OCI-M1 (cell line): ENCODE measurements around the gene OLIG2.

Source experiments
- DNase-seq: peaks from one replicate; lab custom pipeline; 2025; lab: John Stamatoyannopoulos, UW

The OLIG2 gene

DNA sequence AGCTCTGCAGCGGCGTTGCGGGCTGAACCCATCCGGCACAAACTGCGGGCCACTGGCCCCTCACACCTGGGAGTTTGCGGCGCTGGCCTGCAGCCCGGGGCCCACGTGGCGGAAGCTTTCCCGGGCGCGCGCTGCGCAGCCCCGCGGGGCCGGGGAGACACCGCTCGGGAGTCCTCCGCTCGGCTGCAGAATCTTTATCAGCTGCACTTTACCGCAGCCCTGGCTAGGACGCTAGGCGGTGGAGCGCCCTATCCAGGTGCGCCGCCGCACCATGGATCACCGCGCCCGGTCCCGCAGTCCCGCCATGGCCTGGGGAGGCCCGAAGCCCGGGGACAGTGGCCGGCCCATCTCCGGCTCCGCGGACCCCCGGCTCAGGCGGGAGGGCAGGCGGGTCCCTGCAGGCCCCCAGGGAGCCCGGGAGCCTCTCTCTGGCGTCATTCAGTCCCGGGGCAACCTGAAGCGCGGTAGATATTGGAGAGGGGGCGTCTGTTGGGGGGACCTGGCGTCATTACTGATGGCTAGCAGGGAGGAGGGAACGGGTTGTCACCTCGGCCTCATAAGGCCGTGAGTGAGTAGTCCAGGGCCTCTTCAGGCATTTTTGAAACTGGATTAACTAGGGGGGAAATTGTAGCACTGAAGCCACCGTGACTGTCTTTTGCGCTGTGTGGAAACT, 5.7 kb upstream of the OLIG2 start:
- no peak for DNase-seq

DNA sequence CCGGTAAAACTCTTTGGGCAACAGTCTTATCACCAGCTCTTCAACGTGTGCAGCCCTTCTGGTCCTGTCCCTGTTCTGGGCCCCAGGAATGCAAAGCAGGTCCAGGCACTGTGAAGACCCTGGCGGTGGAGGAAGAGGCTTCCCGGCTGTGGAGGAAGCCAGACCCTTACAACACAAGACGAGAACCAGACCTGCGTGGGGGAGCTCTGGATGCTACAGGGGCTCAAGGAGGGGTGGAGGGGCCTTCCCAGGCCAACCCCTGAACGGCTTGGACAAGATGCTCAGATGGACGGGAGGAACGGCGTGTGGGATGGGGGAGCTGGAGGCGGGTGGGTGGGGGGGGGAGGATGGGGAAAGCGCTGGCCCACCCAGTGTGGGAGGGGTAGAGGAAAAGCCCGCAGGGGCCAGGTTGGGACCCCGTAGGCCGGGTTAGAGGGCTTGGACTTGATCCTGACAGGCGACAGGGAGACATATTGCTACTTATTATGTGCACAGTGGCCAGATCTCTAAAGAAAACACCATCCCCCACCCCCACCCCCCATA, 5.1 kb upstream of the OLIG2 start:
- no peak for DNase-seq

GRCh38 chr21:33021150-33021549, 4.6 kb upstream of the OLIG2 start:
- DNase-seq: no peak

- DNase-seq: no peak
These were observed 4.1 kb upstream of the OLIG2 start for GRCh38 chr21:33021667-33022066.

DNA sequence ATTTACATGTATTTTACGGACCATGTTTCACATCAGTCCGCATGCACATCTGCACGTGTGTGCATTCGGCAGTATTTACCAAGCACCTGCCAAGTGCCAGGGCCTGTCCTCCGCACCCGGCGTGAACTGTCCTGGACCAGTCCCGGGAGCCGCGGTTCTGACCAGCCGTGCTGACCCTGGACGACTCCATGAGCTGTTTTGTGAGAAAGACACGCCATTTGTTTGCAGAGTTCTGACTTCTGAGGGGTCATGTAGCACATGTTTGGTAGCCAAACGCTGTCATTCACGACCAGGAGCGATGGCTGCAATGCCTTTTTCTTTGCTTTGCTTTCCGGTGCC, 3.3 kb upstream of the OLIG2 start:
- no peak for DNase-seq

GRCh38 chr21:33022828-33023573, 2.7 kb upstream of the OLIG2 start:
- DNase-seq: no peak

DNA sequence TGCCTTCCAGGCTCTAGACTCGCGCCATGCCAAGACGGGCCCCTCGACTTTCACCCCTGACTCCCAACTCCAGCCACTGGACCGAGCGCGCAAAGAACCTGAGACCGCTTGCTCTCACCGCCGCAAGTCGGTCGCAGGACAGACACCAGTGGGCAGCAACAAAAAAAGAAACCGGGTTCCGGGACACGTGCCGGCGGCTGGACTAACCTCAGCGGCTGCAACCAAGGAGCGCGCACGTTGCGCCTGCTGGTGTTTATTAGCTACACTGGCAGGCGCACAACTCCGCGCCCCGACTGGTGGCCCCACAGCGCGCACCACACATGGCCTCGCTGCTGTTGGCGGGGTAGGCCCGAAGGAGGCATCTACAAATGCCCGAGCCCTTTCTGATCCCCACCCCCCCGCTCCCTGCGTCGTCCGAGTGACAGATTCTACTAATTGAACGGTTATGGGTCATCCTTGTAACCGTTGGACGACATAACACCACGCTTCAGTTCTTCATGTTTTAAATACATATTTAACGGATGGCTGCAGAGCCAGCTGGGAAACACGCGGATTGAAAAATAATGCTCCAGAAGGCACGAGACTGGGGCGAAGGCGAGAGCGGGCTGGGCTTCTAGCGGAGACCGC, 2.0 kb upstream of the OLIG2 start:
- no peak for DNase-seq

DNA sequence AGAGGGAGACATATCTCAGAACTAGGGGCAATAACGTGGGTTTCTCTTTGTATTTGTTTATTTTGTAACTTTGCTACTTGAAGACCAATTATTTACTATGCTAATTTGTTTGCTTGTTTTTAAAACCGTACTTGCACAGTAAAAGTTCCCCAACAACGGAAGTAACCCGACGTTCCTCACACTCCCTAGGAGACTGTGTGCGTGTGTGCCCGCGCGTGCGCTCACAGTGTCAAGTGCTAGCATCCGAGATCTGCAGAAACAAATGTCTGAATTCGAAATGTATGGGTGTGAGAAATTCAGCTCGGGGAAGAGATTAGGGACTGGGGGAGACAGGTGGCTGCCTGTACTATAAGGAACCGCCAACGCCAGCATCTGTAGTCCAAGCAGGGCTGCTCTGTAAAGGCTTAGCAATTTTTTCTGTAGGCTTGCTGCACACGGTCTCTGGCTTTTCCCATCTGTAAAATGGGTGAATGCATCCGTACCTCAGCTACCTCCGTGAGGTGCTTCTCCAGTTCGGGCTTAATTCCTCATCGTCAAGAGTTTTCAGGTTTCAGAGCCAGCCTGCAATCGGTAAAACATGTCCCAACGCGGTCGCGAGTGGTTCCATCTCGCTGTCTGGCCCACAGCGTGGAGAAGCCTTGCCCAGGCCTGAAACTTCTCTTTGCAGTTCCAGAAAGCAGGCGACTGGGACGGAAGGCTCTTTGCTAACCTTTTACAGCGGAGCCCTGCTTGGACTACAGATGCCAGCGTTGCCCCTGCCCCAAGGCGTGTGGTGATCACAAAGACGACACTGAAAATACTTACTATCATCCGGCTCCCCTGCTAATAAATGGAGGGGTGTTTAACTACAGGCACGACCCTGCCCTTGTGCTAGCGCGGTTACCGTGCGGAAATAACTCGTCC, 1.3 kb upstream of the OLIG2 start:
- no peak for DNase-seq

GRCh38 chr21:33025106-33025488, 638 bp upstream of the OLIG2 start:
- DNase-seq: no peak

DNA sequence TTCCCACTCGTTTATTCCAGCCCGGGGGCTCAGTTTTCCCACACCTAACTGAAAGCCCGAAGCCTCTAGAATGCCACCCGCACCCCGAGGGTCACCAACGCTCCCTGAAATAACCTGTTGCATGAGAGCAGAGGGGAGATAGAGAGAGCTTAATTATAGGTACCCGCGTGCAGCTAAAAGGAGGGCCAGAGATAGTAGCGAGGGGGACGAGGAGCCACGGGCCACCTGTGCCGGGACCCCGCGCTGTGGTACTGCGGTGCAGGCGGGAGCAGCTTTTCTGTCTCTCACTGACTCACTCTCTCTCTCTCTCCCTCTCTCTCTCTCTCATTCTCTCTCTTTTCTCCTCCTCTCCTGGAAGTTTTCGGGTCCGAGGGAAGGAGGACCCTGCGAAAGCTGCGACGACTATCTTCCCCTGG, 716 bp downstream of the OLIG2 start:
- DNase-seq: no peak

DNA sequence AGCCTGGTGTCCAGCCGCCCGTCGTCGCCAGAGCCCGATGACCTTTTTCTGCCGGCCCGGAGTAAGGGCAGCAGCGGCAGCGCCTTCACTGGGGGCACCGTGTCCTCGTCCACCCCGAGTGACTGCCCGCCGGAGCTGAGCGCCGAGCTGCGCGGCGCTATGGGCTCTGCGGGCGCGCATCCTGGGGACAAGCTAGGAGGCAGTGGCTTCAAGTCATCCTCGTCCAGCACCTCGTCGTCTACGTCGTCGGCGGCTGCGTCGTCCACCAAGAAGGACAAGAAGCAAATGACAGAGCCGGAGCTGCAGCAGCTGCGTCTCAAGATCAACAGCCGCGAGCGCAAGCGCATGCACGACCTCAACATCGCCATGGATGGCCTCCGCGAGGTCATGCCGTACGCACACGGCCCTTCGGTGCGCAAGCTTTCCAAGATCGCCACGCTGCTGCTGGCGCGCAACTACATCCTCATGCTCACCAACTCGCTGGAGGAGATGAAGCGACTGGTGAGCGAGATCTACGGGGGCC, 1.2 kb downstream of the OLIG2 start:
- no peak for DNase-seq

GRCh38 chr21:33027401-33028286, 1.9 kb downstream of the OLIG2 start:
- no peak for DNase-seq

DNA sequence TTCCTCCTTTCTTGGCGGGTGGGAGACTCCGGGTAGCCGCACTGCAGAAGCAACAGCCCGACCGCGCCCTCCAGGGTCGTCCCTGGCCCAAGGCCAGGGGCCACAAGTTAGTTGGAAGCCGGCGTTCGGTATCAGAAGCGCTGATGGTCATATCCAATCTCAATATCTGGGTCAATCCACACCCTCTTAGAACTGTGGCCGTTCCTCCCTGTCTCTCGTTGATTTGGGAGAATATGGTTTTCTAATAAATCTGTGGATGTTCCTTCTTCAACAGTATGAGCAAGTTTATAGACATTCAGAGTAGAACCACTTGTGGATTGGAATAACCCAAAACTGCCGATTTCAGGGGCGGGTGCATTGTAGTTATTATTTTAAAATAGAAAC, 2.5 kb downstream of the OLIG2 start:
- DNase-seq: no peak

GRCh38 chr21:33028773-33029384, 3.1 kb downstream of the OLIG2 start:
- DNase-seq: no peak

DNA sequence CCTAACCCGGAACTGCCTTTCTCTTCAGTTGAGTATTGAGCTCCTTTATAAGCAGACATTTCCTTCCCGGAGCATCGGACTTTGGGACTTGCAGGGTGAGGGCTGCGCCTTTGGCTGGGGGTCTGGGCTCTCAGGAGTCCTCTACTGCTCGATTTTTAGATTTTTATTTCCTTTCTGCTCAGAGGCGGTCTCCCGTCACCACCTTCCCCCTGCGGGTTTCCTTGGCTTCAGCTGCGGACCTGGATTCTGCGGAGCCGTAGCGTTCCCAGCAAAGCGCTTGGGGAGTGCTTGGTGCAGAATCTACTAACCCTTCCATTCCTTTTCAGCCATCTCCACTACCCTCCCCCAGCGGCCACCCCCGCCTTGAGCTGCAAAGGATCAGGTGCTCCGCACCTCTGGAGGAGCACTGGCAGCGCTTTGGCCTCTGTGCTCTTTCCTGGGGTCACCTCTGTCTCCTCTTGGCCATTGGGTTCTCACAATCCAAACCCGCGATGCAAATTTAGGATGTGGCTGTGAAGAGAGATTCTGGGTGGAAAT, 3.7 kb downstream of the OLIG2 start:
- no peak for DNase-seq

DNA sequence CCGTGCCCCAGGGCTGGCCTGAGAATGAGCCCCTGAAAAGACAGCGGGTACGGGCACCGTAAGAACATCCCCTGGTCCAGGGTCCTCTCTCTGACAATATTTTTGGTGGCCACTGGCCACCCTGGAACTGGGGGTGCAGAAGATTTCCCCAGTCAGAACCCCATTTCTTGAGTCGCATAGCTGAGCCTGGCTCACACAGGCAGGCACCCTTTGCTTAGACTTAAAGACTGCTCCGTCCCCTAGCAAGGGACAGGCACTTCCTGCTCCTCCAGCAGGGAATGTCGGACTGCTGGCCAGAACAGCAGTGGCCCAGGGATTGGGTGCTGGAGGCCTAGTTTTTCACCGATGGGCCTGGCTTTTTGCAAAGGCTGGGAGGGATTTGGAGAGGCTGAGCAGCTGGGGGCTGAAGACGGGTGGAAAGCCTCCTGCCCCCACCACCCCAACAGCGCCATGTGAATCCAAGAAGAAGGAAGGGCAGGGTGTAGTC, 4.3 kb downstream of the OLIG2 start:
- DNase-seq: no peak

GRCh38 chr21:33030633-33031032, 4.9 kb downstream of the OLIG2 start:
- DNase-seq: no peak

DNA sequence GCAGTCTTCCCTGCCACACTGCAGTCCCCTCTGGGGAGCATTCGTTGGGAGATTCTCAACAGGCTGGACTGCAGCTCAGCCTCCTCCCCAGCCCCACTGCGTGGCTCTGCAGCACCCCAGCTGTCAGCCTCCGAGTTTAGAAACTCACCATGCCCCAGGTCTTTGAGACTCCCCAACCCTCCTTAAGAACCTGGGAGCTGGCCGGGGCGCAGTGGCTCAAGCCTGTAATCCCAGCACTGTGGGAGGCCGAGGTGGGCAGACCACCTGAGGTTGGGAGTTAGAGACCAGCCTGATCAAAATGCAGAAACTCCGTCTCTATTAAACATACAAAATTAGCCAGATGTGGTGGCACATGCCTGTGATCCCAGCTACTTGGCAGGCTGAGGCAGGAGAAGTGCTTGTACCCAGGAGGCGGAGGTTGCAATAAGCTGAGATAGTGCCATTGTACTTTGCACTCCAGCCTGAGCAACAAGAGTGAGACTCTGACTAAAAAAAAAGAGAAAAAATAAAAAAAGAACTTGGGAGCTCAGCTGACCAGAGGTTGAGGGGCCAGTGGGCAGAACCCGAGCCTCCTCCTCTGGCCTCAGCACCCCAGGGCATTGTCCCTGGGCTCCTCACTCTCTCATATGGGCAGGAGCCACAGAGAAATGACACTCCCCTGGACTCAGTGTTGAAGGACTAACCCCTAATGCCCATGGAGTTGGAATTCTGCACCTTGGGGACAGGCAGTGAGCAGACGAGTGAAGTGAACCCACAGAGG, 5.6 kb downstream of the OLIG2 start:
- no peak for DNase-seq

- no peak for DNase-seq
These were observed 6.8 kb downstream of the OLIG2 start for GRCh38 chr21:33032434-33033047.
